ENCODE measurements around the gene TMEM127.

TMEM127 gene

DNA sequence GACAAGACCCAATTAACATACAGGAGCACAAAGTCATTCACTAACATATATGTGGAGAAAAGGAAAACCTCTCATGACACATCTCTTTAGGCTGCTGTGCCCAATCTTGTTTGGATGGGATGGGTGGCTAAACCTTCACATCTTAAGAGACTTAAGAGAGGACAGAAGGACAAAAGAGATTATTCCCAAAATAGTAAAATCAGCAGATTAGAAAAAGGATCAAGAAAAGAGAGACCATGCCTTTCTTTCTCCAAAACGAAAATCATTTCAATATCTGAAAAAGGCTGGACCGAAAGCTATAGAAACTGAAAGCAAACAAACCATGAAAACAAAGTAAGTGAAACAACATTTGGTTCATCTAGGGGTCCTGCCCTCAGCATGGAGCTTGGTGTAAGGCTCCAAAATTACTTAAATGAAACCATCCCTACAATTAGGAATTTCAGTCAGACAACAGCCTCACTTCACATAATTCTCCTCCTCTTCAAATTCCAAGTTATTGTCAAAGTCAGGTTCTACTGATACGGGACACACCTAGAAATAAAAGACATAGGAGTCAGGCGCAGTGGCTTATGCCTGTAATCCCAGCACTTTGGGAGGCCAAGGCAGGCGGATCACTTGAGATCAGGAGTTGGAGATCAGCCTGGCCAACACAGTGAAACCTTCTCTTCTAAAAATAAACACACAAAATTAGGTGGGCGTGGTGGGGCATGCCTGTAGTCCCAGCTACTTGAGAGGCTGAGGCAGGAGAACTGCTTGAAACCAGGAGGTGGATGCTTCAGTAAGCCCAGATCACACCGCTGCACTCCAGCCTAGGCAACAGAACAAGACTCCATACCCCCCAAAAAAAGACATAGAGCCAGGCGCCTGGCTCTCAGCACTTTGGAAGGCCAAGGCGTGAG is 62.4 kb downstream of the TMEM127 start:
- TF ChIP-seq TAF1 (IDR thresholded peaks at IDR 0.05; ENCODE audit: borderline replicate concordance, insufficient read depth, low read length) (no peak), FOXP2 (optimal IDR thresholded peaks at IDR 0.05; ENCODE audit: borderline replicate concordance, extremely low read depth, extremely low read length, insufficient read depth) (no peak), SIN3A (IDR thresholded peaks at IDR 0.05; ENCODE audit: borderline replicate concordance, insufficient read depth, low read length) (no peak), POLR2AphosphoS5 (IDR thresholded peaks at IDR 0.05; ENCODE audit: low read depth, low read length) (no peak)
- TF ChIP-seq, protein P1, sequence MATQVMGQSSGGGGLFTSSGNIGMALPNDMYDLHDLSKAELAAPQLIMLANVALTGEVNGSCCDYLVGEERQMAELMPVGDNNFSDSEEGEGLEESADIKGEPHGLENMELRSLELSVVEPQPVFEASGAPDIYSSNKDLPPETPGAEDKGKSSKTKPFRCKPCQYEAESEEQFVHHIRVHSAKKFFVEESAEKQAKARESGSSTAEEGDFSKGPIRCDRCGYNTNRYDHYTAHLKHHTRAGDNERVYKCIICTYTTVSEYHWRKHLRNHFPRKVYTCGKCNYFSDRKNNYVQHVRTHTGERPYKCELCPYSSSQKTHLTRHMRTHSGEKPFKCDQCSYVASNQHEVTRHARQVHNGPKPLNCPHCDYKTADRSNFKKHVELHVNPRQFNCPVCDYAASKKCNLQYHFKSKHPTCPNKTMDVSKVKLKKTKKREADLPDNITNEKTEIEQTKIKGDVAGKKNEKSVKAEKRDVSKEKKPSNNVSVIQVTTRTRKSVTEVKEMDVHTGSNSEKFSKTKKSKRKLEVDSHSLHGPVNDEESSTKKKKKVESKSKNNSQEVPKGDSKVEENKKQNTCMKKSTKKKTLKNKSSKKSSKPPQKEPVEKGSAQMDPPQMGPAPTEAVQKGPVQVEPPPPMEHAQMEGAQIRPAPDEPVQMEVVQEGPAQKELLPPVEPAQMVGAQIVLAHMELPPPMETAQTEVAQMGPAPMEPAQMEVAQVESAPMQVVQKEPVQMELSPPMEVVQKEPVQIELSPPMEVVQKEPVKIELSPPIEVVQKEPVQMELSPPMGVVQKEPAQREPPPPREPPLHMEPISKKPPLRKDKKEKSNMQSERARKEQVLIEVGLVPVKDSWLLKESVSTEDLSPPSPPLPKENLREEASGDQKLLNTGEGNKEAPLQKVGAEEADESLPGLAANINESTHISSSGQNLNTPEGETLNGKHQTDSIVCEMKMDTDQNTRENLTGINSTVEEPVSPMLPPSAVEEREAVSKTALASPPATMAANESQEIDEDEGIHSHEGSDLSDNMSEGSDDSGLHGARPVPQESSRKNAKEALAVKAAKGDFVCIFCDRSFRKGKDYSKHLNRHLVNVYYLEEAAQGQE (IDR thresholded peaks at IDR 0.05; ENCODE audit: insufficient read depth in 1 of 2, low read depth in 2 of 2, low read length in 2 of 2): no peak

GRCh38 chr2:96202152-96202854 is 63.5 kb downstream of the TMEM127 start:
- TF ChIP-seq, protein P1 (IDR thresholded peaks at IDR 0.05; ENCODE audit: insufficient read depth in 1 of 2, low read depth in 2 of 2, low read length in 2 of 2): no peak
- TF ChIP-seq FOXP2 (optimal IDR thresholded peaks at IDR 0.05; ENCODE audit: borderline replicate concordance, extremely low read depth, extremely low read length, insufficient read depth) (no peak), SIN3A (IDR thresholded peaks at IDR 0.05; ENCODE audit: borderline replicate concordance, insufficient read depth, low read length) (no peak), POLR2AphosphoS5 (IDR thresholded peaks at IDR 0.05; ENCODE audit: low read depth, low read length) (no peak), TAF1 (IDR thresholded peaks at IDR 0.05; ENCODE audit: borderline replicate concordance, insufficient read depth, low read length) (no peak)

- TF ChIP-seq SIN3A (IDR thresholded peaks at IDR 0.05; ENCODE audit: borderline replicate concordance, insufficient read depth, low read length) (no peak), POLR2AphosphoS5 (IDR thresholded peaks at IDR 0.05; ENCODE audit: low read depth, low read length) (no peak), FOXP2 (optimal IDR thresholded peaks at IDR 0.05; ENCODE audit: borderline replicate concordance, extremely low read depth, extremely low read length, insufficient read depth) (no peak), TAF1 (IDR thresholded peaks at IDR 0.05; ENCODE audit: borderline replicate concordance, insufficient read depth, low read length) (no peak)
- TF ChIP-seq, protein P1 (IDR thresholded peaks at IDR 0.05; ENCODE audit: insufficient read depth in 1 of 2, low read depth in 2 of 2, low read length in 2 of 2): no peak
Observed at GRCh38 chr2:96201338-96201737, 64.5 kb downstream of the TMEM127 start.

GRCh38 chr2:96198921-96199320 is 66.9 kb downstream of the TMEM127 start:
- TF ChIP-seq POLR2AphosphoS5 (IDR thresholded peaks at IDR 0.05; ENCODE audit: low read depth, low read length) (no peak), SIN3A (IDR thresholded peaks at IDR 0.05; ENCODE audit: borderline replicate concordance, insufficient read depth, low read length) (no peak), FOXP2 (optimal IDR thresholded peaks at IDR 0.05; ENCODE audit: borderline replicate concordance, extremely low read depth, extremely low read length, insufficient read depth) (no peak), TAF1 (IDR thresholded peaks at IDR 0.05; ENCODE audit: borderline replicate concordance, insufficient read depth, low read length) (no peak)
- TF ChIP-seq, protein P1 (IDR thresholded peaks at IDR 0.05; ENCODE audit: insufficient read depth in 1 of 2, low read depth in 2 of 2, low read length in 2 of 2): no peak

Data from PFSK-1 (cell line).